Sigmoid colon (tissue), 4 donors: ENCODE results near the gene DNM2.

Experiments used
- CTCF ChIP-seq, 4 experiments: fragments of 450-650 bp in 3 of 4; fragments of 200-600 bp in 1 of 4; IDR thresholded peaks; one replicate each; pipeline ENCODE4 v1.5.1; 2016 to 2019; ENCODE audit warnings: antibody characterized with exemption in 4 of 4, mild to moderate bottlenecking in 3 of 4, moderate library complexity in 2 of 4
- POLR2AphosphoS5 ChIP-seq, 4 donors: sonication (generic); formaldehyde crosslinking; IDR thresholded peaks; one replicate each; pipeline ENCODE4 v1.6.1; 2017; ENCODE audit warnings: antibody characterized with exemption in 4 of 4

- peak in 1 of 4 experiments; percentile 41 for TF ChIP-seq CTCF (IDR thresholded peaks at IDR 0.05)
- TF ChIP-seq POLR2AphosphoS5 (IDR thresholded peaks at IDR 0.05): peak in 1 of 4 donors; percentile 13
Observed at GRCh38 chr19:10870955-10871603, 153.2 kb downstream of the DNM2 start, which contains the start of gene CARM1.
